ENCODE data around the gene GFOD1. TPM values are rescaled to one million over a fixed set of nuclear protein-coding genes. Genes with fewer than 3 reads are reported as not detected.
"Not testable (repeated sequence)": the region's sequence is repeated elsewhere in the genome, so short reads cannot be mapped to it uniquely, and the experiment has no call there.

Gene GFOD1
- polyA plus RNA-seq, 1 donor = 3.0 TPM

DNA sequence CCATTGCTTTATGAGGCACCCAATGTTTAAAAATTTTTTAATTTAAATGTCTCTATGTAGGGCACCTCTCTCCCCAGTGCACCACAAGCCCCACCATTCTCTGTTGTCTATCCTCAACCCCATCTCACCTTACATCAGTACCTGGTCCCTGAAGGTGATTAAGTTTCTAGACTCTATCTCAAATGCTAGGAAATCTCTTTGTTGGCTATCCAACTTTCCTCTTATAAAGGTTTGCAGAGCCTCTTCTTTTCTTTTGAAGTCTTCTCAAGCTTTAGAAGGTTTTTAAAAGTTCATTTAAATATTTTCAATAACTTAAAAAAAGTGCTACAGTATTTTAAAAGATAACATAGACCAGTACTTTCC, 82.5 kb downstream of the GFOD1 start:
- no peak for DNase-seq (ENCODE audit: low read depth)

GRCh38 chr6:13404228-13404891, 83.0 kb downstream of the GFOD1 start:
- no peak for DNase-seq (ENCODE audit: low read depth)

- DNase-seq (ENCODE audit: low read depth) = no peak
These were observed 84.7 kb downstream of the GFOD1 start for GRCh38 chr6:13402711-13403110.

- no peak for DNase-seq (ENCODE audit: low read depth)
These were observed 86.6 kb downstream of the GFOD1 start for GRCh38 chr6:13400772-13401171.

DNA sequence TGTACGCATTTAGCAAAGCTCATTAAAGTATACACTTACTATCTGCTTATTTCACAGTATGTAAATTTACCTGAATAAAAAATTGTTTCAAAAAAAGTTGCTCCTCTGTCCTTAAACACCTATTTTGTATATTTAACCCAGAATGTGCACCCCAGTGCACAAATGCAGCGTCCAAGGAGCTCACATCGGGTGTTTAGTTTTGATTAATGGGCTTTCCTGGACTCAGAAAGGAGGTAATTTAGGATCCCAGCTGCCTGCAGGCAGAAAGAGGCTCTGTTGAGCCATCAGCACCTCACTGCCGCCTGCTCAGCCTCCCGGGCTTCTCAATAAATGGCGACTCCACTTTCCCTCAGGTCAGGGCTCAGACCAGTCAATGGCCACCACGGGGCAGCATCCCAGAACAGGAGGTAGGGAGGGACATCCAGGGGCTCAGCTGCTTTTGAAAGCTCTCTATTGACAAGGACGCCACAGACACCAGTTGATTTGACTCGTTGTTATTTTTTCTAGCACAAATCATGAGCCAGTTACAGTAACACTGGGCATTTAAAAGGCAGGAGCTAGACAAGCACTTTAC, 88.9 kb downstream of the GFOD1 start:
- DNase-seq (ENCODE audit: low read depth) = no peak

DNA sequence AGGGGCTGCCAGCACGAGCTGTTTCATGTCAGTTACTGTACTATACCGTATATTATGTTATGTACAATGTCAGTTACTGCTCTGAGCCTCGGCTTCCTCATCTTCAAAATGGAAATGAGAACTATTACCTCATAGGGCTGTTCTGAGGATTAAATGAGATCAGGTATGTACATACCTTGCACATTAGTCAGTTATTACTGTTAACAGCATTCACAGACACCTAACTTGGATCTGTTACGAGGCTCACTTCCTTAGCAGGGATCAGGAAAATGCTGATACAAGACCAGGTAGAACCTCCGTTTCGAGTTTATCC, 89.4 kb downstream of the GFOD1 start:
- no peak for DNase-seq (ENCODE audit: low read depth)

DNA sequence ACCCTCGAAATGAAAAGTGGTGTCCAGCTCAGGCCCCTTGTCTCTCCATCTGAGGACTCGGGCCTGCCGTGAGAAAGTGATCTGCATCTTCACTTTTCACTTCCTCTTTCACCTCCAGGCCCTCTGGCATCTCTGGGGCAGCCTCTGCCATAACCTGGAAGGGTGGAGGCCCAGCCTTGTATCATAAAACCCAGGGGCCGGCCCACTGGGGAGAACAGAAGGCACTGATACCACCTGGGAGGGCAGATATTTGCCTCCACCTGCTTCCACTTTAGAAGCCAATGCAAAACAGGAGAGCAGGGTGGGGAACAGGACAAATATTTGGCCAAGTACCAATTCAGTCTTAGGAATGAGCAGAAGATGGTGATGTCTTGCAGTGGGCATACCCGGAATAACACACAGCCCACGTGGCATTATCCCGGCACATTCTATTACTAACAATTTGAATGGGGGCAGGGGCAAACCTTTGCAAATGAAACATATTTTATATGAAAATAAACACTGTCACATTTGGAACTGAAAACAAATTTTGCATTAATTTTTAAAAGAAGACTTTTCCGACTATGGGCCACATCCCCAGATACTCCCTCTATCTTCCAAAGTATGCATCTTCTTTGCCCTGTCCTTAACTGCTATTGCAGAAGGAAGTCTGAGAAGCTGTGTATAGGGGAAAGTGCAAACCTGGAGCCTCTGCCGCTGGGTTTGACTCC, 89.9 kb downstream of the GFOD1 start:
- no peak for DNase-seq (ENCODE audit: low read depth)

DNA sequence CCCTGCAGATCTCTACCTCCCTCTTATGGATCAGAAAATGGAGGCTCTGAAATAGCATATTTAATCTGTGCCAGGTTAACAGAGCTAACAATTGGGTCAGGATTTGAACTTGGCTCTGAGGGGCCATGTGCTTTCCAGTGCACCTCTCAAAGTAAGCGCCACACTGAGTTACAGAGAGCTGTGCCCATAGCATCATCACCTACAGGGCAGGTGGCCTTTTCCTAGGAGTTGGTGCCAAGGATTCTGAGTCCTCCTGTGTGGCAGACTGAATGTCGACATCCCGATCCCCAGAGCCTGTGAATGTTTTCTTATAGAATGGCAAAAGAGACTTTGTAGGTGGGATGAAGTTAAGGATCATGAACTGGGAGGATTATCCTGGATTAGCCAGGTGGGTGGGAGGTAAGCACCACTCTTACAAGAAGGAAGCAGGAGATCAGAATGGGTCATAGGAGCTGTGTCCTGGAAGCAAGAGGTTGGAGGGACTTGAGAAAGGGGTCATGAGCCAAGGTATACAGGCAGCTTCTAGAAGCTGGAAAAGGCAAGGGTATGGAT, 91.1 kb downstream of the GFOD1 start:
- no peak for DNase-seq (ENCODE audit: low read depth)

DNA sequence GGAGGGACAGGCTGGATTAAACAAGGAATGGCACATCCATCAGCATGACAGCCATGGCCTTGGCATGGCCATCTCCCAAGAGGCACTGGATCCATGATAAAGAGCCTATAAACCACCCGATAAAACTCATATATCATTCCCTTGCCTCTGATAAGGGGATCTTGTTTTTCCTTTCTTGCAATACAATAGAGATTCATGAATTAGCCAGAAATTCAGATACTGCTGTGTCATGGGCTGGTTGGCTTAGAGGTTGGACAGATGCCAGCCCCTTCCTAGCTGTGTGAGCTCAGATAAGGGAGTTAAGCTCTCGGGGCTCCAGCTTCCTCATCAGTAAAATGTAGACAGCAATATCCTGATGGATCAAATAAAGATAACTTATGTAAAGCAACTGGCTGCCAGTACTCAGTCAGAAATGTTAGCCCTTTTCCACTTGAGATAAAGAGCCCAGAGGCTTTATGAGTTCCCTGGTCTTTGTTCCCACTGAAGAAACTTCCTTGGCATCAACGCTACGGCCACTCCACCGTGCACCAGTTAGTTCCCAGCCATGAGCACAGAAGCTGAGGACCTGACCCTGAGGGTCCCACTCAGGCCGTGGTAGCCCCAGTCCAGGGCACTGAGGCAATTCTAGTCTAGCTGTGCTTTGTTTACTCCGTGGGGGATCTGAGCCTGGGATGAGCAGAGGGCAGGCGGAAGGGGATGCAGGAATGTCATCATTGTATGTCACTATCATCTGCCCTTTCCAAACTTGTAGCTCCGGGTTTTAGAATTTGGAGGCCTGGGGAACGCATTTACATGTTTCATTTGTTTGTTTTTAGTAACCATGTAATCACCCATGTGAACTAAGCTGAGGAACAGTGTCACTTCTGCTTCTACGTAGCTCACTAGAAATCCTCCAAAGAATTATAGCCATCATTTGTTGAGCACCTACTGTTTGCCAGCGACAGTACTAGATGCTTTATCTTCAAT, 91.8 kb downstream of the GFOD1 start:
- DNase-seq (ENCODE audit: low read depth) = no peak

DNA sequence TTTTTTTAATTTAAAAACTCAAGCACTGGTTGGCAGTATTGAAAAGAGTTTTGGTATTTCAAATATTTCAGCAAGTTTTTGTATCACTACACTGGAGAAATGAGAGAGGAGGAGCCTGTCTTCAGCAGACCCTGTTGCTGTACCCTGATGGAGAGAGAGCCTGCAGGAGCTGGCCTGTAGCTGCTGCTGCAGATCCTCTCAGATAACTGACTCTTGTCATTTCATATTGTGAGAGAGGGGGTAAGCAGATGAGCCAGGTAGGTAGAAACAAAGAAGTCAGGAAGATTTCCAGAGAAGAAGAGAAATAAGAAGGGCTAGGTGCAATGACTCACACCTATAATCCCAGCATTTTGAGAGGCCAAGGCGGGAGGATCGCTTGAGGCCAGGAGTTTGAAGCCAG, 94.9 kb downstream of the GFOD1 start:
- DNase-seq (ENCODE audit: low read depth) = no peak

DNA sequence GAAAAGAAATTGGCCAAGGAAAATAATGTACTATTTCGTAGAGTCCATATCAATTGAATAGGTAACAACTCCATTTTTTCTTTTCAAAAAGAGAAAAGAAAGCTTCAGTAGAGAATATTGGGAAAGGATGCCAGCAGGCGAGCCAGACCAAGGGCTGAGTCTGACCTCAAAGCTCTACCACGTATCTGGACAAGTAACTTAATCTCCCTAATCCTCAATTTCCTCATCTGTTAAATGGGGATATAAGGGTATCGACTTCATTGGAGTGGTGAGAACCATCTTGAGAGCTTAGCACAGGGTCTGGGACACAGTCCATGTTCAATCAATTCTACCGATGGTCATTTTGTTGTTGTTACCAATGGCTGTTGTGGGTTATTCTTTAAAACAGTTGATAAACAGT, 95.9 kb downstream of the GFOD1 start:
- DNase-seq (ENCODE audit: low read depth) = no peak

DNA sequence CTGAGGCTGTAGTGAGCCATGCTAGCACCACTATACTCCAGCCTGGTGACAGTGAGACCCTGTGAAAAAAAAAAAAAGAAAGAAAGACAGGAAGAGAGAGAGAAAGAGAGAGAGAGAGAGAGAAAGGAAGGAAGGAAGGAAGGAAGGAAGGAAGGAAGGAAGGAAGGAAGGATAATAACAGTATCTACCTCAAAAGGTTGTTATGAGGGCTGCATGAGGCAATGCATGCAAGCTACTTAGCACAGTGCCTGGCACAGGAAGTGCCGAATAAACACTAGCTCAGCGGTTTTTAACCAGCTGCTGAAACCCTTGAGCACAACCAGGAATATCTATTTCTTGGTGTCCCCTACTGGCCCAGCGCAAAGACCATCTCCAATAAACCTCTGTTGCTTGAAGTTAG, 96.7 kb downstream of the GFOD1 start:
- no peak for DNase-seq (ENCODE audit: low read depth)

GRCh38 chr6:13389237-13389636, 98.2 kb downstream of the GFOD1 start:
- not testable (repeated sequence) for DNase-seq (ENCODE audit: low read depth)

DNA sequence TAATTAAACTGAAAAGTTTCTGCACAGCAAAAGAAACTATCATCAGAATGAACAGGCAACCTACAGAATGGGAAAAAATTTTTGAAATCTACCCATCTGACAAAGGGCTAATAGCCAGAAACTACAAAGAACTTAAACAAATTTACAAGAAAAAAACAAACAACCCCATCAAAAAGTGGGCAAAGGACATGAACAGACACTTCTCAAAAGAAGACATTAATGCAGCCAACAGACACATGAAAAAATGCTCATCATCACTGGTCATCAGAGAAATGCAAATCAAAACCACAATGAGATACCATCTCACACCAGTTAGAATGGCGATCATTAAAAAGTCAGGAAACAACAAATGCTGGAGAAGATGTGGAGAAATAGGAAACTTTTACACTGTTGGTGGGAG, 98.6 kb downstream of the GFOD1 start:
- DNase-seq (ENCODE audit: low read depth) = not testable (repeated sequence)

DNA sequence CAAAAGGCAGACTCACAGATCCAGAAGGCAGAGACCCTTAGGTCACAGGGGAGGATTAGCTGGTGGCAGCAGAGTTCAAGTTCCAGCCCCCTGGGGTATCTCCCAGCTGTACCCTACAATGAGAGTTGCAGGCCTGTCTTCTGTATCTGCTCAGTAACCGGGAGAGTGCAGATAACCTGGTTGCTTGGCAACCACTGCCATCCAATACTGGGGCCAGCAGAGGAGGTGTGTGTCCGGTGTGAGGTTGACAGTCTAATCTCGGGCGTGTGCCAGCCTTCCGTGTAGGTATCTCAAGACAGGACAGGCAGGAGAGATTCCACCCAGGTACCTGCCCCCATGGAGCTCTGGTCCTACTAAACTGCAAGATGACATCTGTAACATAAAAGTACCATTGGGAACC, 102.4 kb downstream of the GFOD1 start:
- DNase-seq (ENCODE audit: low read depth) = no peak

DNA sequence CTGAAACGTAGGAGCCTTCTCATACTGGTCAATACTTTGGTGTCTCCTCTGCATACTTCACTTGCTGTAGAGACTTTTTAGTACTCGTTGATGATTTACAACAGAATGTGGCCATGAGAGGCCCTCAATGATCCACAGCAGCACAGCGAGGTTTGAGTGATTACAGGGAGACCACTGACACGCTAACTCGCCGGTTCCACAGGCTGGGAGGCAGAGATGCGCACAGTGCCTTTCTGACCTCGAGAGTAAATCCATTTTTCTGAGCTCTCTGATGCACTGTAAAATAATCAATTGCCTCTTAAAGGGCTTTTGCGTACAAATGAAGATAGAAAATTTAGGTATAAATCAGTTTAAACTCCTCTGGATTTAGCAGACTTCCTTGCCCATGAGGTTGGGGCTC, 102.9 kb downstream of the GFOD1 start:
- no peak for DNase-seq (ENCODE audit: low read depth)

GRCh38 chr6:13383328-13384163, 103.9 kb downstream of the GFOD1 start:
- no peak for DNase-seq (ENCODE audit: low read depth)

GRCh38 chr6:13380761-13381160, 106.6 kb downstream of the GFOD1 start:
- no peak for DNase-seq (ENCODE audit: low read depth)

GRCh38 chr6:13378669-13379590, 108.5 kb downstream of the GFOD1 start:
- no peak for DNase-seq (ENCODE audit: low read depth)

Data from forelimb muscle (tissue), 1 donor.